Measurements from ENCODE around the gene CCDC107.
"Not testable (repeated sequence)": the region's sequence is repeated elsewhere in the genome, so short reads cannot be mapped to it uniquely, and the experiment has no call there.

The CCDC107 gene

GRCh38 chr9:35638751-35639150, 19.3 kb upstream of the CCDC107 start:
- not testable (repeated sequence) for DNase-seq

DNA sequence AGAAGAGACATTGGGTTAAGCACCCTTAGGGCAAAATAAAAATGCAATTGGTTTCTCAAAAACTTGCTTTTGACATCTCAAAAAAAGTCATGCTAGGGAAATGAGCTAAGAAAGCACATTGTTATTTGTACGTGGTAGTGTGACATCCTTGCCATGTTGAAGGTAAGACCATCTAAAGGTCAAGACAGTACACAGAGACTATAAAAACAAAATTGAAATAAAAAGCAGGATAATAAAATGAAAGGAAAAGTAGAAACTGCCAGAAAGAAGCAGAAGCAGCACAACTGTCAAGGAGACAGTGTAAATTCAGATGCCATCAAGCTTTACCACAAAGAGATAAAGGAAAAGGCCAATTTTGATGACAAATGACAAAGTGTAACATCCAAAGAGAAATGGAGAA, 18.9 kb upstream of the CCDC107 start:
- DNase-seq: not testable (repeated sequence)

DNA sequence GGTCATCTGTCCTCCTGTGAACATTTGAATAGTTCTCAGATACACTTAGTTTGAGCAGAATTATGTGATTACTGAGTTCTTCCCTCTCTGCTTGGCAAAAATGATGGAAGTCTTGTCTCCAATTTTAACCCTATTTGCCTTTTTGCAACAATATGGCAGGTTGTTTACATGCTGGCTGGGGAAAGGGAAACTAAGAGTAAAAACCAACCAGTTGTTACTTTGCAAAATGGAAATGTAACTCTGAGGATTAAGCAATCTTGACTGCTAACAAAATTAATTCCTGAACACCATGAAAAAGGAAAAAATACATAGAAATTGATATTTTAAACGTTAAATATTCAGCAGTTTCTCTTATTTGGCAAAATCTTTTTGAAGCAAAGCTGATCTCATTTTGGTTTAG, 18.5 kb upstream of the CCDC107 start:
- DNase-seq: no peak

- not testable (repeated sequence) for DNase-seq
These were observed 17.7 kb upstream of the CCDC107 start for GRCh38 chr9:35640431-35640830.

DNA sequence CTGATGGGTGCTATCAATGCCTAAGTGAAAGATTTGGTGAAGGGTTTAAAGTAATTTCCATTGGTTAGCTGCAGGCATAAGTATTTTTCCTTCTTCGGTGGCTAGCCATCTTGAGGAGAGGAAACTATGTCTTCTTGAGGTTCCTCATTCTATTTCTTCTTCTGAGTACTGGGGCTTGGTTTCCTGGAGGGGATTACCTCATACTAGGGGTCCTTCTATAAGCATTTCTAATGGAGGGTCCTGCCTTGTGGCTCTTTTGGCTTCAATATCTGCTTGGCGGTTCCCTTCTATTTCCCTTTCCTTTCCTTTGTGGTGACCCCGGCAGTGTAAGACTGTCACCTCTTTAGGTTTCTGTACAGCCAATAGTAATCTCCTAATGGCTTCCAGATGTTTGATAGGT, 16.6 kb upstream of the CCDC107 start:
- not testable (repeated sequence) for DNase-seq

GRCh38 chr9:35643046-35643445, 15.0 kb upstream of the CCDC107 start:
- DNase-seq: no peak

DNA sequence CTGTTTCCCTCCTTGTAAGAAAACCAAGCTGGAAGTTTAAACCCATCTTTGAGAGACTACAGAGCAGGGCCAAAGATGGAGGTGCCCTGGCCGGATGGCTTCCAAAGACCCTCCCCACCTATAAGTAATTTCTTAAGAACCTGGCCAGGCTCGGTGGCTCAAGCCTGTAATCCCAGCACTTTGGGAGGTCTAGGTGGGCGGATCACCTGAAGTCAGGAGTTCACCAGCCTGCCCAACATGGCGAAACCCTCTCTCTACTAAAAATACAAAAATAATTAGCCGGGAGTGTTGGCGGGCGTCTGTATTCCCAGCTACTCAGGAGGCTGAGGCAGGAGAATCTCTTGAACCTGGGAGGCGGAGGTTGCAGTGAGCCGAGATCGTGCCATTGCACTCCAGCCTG, 12.4 kb upstream of the CCDC107 start:
- DNase-seq: not testable (repeated sequence)

DNA sequence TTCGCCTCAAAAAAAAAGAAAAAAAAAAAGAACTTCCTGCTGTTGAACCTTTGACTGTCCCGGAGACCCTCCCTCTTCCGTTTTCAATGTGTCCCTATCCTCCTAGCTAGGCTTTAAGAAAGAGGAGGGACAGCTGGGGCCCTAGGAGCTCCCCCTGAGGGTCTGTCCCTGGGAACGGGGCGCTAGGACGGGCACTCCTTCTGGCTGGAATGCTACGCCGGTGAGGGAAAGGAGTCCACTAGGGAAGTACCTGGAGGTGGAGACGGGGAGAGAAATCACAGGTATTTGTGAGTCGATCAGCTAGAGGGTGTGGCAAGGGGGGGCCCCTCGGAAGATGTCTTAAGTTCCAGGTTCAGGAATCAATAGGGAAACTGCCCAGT, 11.9 kb upstream of the CCDC107 start:
- no peak for DNase-seq

GRCh38 chr9:35646533-35647265, 11.4 kb upstream of the CCDC107 start:
- peak; percentile 95 for DNase-seq

DNA sequence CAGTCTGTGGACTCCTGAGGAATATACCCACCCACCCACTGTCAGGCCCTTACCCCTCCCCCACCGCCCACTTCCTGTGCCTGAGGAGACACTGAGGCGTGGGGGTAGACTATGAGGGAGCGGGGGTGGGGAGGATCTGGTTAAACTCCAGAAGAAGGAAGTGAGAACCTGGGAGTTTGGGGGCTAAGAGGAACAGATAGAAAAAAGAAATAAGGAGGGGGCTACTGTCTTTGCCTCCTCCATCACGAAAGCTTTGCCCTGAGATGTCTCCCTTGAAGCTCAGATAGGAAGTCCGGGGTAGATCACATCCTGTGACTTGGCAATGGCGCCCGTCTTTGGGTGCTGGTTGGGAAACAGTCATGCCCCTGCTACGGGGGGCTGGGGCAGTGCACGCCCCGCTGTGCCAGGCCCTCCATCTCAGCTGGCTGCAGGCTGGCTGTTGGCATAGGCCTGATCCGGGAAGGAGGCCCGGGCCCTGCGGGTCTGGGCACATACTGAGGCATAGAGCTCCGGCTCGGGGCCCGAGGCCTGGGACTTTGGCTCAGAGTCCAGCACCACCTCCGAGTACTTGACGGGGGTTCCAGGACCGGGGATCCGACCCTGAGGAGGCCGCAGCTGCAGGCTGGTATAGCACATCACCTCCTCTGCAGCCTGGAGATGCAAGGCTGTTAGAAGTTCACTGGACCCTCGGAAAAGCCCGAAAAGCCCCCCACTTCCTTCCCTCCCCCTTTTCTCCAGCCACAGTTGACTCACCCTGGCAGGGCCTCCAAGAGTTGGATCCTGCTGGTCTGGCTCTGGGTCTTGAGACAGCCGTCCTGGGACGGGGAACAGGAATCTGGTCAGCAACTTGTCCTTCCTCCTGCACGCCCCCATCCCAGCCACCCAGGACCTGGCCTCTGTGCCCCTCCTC, 8.4 kb upstream of the CCDC107 start:
- DNase-seq: peak; percentile 58

GRCh38 chr9:35650341-35651158, 7.5 kb upstream of the CCDC107 start, which contains the start of gene SIT1:
Gene SIT1, minus strand, starts transcription at chr9:35650931. Its CDS starts 78 bp downstream, at chr9:35650853.
- DNase-seq: peak; percentile 56

DNA sequence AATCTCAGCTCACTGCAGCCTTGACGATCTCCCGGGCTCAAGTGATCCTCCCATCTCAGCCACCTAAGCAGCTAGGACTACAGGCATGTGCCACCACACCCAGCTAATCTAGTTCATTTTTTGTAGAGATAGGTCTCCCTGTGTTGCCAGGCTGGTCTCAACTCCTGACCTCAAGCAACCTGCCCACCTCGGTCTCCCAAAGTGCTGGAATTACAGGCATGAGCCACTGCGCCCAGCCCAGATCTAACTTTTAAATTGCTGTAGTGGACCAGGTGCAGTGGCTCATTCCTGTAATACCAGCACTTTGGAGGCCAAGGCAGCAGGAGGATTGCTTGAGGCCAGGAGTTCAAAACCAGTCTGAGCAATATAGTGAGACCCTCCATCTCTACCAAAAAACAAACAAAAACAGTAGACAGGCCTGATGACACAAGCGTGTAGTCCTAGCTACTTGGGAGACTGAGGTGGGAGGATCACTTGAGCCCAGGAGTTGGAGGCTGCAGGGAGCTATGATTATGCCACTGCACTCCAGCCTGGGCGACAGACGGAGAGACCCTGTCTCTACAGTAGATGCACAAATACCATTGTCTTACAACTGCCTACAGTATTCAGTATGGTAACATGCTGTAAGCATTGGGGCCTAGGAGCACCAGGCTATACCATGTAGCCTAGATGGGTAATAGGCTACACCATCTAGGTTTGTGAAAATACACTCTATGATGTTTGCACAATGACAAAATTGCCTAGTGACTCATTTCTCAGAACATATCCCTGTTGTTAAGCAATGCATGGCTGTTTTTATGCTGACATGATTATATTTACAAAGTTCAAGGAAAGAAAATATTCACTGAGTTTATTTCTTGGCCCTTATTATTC, 5.9 kb upstream of the CCDC107 start:
- DNase-seq: no peak

DNA sequence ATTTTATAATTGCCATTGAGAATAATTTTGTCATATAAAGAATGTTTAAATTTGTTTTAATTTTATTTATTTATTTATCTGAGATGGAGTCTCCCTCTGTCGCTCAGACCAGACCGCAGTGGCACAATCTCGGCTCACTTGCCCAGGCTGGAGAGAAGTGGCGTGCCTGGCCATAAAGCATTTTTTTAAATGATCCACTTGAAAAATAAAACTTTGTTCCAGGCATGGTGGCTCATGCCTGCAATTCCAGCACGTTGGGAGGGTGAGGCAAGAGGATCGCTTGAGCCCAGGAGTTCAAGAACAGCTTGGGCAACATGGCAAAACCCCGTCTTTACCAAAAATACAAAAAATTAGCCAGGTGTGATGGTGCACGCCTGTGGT, 5.3 kb upstream of the CCDC107 start:
- DNase-seq: no peak

DNA sequence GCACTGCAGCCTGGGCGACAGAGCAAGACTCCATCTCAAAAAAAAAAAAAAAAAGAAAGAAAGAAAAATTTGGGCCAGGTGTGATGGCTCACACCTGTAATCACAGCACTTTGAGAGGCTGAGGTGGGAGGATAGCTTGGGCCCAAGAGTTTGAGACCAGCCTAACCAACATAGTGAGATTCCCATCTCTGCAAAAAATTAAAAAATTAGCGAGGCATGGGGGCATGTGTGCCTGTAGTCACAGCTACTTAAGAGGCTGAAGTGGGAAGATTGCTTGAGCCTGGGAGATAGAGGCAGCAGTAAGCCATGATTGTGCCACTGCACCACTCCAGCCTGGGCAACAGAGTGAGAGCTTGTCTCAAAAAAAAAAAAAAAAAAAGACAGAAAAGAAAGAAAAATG, 4.5 kb upstream of the CCDC107 start:
- no peak for DNase-seq

DNA sequence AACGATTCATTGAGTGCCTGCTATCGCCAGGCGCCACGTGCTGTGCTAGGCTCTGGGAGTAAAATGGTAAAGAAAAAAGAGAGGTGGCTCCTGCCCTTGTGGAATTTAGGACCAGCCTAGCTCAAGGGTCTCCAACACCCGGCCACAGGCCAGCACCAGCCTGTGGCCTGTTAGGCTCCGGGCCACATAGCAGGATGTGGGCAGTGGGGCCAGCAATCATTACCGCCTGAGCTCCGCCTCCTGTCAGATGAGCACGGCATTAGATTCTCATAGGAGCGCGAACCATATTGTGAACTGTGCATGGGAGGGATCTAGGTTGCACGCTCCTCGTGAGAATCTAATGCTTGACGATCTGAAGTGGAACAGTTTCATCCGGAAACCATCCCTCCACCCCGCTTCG, 1.7 kb upstream of the CCDC107 start:
- no peak for DNase-seq

DNA sequence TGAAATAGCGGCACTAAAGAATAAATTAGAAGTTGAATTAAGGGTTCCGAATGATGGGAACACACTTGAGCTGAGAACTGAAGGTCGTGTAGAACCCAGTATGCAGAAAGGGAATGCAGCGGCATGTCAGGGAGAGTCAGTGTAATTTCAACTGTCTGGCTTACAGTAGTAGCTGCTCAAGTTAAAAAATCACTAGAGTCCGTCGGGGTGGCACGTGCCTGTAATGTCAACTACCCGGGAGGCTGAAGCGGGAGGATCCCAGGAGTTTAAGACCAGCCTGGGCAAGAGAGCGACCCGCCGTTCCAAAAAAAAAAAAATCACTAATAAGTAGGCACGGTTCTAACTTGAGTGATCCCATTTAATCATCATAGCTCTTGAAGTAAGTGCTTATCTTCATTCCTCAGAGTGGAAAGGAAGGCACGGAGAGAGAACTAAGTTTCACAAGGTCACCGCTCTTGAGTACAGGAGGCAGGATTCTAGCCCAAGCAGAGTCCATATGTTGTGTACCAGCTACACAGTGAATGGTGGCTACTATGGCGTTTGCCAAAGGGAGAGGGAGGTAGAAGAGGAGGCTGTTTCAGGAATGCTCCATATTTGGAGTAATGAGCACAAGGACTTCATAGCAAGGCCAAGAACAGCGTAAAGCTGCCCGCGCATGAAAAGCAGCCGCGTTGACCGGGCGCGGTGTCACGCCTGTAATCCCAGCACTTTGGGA, 1.1 kb upstream of the CCDC107 start:
- DNase-seq: no peak

DNA sequence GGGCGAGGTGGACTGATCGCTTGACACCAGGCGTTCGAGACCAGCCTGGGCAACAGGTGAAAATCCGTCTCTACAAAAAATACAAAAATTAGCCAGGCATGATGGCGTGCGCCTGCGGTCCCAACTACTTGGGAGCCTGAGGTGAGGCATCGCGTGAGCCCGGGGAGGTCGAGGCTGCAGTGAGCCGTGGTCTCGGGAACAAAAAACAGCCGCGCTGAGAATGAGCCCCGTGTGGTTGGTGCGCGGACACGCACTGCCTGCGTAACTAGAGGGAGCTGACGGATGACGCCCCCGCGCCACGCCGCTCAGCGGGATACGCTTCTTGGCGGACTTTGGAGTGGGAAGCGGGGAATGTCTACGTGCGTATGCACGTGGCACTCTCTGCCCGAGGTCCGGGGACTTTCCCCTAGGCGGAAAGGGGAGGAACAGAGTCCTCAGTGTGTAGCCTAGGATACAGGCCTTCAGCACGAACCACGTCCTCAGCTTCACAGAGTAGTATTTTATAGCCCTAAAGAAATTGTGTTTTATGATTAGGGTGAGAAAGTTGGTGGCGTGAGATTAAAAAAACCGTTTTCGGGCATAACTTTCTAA, 451 bp upstream of the CCDC107 start, which contains the start of gene RMRP:
Gene RMRP (minus strand): TSS at position 474 of the 591 bp plus-strand sequence.
- DNase-seq: peak; percentile 98

- no peak for DNase-seq
These were observed 802 bp downstream of the CCDC107 start for GRCh38 chr9:35658968-35659220.

DNA sequence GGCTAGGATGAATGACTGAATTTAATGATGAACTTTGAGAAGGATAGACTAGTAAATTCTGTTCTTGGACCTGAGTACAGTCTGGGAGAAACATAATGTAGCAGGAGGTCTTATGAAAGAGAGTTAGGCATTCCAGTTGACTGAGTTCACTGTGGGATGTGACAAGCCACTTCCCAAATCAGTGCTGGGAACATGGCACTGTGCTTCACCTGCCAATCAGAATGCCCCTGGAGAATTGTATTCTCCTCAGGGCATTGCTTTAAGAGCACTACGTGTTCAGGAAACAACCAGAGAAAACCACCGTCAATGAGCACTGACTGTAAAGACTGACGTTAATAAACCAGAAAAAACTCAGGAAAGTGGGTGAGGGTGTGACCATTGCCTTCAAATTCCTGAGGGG, 1.2 kb downstream of the CCDC107 start:
- DNase-seq: no peak

GRCh38 chr9:35660966-35661415, 2.9 kb downstream of the CCDC107 start:
- DNase-seq: no peak

DNA sequence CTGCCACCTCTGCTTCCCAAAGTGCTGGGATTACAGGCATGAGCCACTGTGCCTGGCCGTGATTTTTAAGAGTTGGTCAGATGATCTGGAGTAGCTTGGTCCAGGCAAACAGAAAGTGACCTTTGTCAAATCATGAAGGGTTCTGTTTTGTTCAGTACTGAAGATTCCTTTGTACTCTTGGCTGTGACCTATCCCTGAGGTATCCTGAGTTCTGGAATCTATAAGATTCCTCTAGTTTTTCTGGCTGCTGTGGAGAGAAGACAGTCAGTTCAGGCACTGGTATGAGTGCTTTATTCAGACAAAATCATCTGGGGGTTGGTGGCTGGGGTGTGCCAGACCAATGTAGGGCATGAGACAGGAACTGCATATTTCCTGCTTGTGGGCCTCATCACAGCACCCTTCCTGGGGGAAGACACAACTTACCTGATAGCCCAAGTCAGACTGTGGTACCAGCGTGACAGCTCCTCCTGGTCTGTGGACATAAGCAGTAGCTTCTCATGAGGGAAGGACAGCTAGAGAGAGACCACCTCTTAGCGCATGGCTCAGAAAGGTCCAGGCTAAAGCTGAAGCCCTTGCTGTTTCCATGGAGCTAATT, 3.8 kb downstream of the CCDC107 start:
- no peak for DNase-seq

Measured in activated CD4-positive, alpha-beta T cell treated with anti-CD3 and anti-CD28 coated beads for 48 hours (primary cell).